ENCODE data around the gene ANKRD33B. TPM values are rescaled to one million over a fixed set of nuclear protein-coding genes. Genes with fewer than 3 reads are reported as not detected.
A peak's percentile ranks its signal among the peaks of the same experiment; 100 is the strongest.

The ANKRD33B gene
- total RNA-seq, 4 donors from 2014 or later: 16.7 to 27.0 (median 24.8) TPM

DNA sequence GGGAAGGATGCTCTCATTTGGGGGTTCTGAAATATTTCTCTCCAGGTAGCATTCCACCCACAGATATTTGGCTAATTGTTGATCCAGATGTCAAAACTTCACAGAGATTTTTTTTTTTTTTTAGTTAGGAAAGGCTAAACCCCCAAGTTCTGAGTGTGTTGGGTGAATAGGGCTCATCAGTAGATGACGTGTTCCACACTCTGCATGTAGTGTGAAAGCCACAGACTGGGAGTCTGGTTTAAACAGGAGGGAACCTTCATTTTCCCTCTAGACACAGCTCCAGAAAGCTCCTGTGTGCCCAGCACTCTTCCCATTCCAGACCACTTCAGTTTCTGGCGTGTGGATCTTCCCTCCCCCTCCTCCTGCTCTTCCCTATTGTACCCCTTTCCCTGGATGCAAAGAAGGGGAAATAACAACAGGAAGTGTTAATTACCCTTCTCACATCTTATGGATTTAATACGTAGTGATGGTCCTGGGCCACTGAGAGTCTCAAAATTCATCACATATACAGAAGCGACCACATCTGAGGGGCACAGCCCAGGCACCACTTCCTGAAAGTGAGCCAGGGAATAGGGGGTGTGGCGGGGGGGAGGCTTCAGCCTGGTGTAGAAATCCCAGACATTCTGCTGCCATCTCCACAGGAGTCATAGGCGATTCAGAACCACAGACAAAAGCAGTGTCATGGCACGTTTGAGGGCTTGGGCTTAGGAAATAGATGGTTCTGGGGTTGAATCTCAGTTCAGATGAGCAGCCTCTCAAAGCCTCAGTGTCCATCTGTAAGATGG is 132.1 kb downstream of the ANKRD33B start:
- Histone ChIP-seq H3K27ac (no peak overlapping the region), H3K4me1 (no peaks in the 10 kb centered on the region), H3K4me3 (no peak overlapping the region), H3K36me3 (peaks cover 7% of the 10 kb centered on the region), H3K9me3 (no peaks in the 10 kb centered on the region), H3K27me3 (no peaks in the 10 kb centered on the region)
- no peak for DNase-seq (ENCODE audit: low spot score in 2 of 2)
- TF ChIP-seq EP300 (IDR thresholded peaks at IDR 0.05) (no peak), POLR2A (IDR thresholded peaks at IDR 0.05) (no peak), POLR2AphosphoS5 (IDR thresholded peaks at IDR 0.05) (no peak)
- TF ChIP-seq, protein P1, sequence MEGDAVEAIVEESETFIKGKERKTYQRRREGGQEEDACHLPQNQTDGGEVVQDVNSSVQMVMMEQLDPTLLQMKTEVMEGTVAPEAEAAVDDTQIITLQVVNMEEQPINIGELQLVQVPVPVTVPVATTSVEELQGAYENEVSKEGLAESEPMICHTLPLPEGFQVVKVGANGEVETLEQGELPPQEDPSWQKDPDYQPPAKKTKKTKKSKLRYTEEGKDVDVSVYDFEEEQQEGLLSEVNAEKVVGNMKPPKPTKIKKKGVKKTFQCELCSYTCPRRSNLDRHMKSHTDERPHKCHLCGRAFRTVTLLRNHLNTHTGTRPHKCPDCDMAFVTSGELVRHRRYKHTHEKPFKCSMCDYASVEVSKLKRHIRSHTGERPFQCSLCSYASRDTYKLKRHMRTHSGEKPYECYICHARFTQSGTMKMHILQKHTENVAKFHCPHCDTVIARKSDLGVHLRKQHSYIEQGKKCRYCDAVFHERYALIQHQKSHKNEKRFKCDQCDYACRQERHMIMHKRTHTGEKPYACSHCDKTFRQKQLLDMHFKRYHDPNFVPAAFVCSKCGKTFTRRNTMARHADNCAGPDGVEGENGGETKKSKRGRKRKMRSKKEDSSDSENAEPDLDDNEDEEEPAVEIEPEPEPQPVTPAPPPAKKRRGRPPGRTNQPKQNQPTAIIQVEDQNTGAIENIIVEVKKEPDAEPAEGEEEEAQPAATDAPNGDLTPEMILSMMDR (IDR thresholded peaks at IDR 0.05): no peak
- 81% methylated on average over 7 of the region's 7 CpGs for WGBS

DNA sequence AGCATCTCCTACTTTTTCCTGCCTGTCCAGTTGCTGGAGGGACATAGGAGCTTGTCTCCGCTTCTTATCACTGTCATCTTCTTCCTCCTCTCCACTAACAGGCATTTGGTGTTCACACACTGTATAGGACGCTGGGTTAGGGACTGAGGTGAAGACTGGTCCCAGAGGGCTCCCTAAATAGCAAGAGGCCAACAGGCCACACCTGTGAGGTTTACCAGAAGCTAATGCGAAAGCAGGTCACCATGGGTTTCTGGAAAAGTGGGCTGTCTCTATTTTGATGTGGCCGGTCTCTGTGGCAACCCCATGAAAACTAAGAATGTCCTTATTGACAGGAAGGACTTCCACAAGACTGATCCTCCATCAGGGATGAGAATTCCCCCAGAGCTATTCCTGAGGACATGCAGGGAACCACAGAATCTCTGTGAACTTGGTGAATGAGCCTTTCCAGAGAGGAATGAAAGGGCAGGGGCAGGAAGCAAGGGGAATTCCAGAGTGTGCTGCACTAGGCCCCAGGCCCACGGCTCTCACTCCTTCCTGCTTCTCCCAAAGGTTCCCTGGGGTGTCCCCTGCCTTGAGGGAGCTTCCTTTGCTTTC is 135.5 kb downstream of the ANKRD33B start:
- no peak overlapping the region for H3K27ac ChIP-seq
- no peak overlapping the region for H3K4me3 ChIP-seq
- no peaks in the 10 kb centered on the region for H3K27me3 ChIP-seq
- H3K36me3 ChIP-seq: peaks cover 7% of the 10 kb centered on the region
- WGBS: 99% methylated on average over 5 of the region's 5 CpGs
- H3K4me1 ChIP-seq: peaks cover 27% of the 10 kb centered on the region
- DNase-seq (ENCODE audit: low spot score in 2 of 2): no peak
- no peaks in the 10 kb centered on the region for H3K9me3 ChIP-seq
- TF ChIP-seq, protein P1 (IDR thresholded peaks at IDR 0.05): no peak
- no peak for TF ChIP-seq POLR2A (IDR thresholded peaks at IDR 0.05)
- TF ChIP-seq EP300 (IDR thresholded peaks at IDR 0.05): no peak
- TF ChIP-seq POLR2AphosphoS5 (IDR thresholded peaks at IDR 0.05): no peak

DNA sequence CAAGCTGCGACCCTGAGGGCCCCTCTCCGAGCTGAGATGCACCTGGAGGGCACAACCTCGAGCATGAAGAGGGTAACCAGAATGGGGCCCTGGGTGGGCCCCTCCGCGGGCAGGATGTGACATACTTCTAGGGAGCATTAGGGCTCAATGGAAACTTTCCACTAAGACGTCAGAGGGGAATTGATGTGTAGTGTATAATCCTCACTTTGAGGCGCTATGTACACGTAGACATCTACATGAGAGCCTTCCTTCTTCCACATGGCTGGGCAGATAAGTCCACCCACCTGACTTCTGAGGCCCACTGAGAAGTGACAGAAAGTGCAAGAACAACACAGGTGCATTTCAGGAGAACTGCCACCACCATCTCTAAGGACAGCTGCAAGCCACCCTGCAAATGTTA is 136.1 kb downstream of the ANKRD33B start:
- no peak for DNase-seq (ENCODE audit: low spot score in 2 of 2)
- Histone ChIP-seq H3K27ac (no peak overlapping the region), H3K4me1 (peaks cover 33% of the 10 kb centered on the region), H3K9me3 (no peaks in the 10 kb centered on the region), H3K27me3 (no peaks in the 10 kb centered on the region), H3K36me3 (peaks cover 7% of the 10 kb centered on the region), H3K4me3 (no peak overlapping the region)
- 80% methylated on average over 8 of the region's 8 CpGs for WGBS
- TF ChIP-seq POLR2AphosphoS5 (IDR thresholded peaks at IDR 0.05): no peak
- TF ChIP-seq, protein P1 (IDR thresholded peaks at IDR 0.05): no peak
- no peak for TF ChIP-seq POLR2A (IDR thresholded peaks at IDR 0.05)
- TF ChIP-seq EP300 (IDR thresholded peaks at IDR 0.05): no peak

DNA sequence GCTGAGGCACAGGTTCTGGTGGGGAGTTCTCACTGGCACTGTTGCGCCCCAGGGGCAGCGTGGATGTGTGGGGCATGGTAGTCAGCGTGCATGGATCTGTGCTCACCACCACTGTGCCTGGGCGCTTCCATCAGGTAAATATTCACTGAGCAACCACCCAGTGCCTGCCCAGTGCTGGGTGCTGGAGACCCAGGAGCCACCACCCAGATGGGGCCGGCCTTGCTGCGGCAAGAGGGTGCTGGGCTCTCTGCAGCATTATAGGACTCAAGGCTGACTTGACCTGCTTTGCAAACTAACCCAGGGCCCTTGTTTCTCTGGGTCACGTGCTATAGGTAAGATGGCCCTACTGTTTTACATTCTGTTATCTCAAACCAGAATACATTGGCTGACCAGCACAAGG is 136.6 kb downstream of the ANKRD33B start:
- WGBS: 94% methylated on average over 5 of the region's 7 CpGs
- peaks cover 34% of the 10 kb centered on the region for H3K4me1 ChIP-seq
- no peak for TF ChIP-seq POLR2A (IDR thresholded peaks at IDR 0.05)
- TF ChIP-seq EP300 (IDR thresholded peaks at IDR 0.05): no peak
- TF ChIP-seq, protein P1 (IDR thresholded peaks at IDR 0.05): no peak
- no peak for TF ChIP-seq POLR2AphosphoS5 (IDR thresholded peaks at IDR 0.05)
- no peaks in the 10 kb centered on the region for H3K27me3 ChIP-seq
- no peak overlapping the region for H3K4me3 ChIP-seq
- no peak overlapping the region for H3K27ac ChIP-seq
- peaks cover 7% of the 10 kb centered on the region for H3K36me3 ChIP-seq
- H3K9me3 ChIP-seq: no peaks in the 10 kb centered on the region
- DNase-seq (ENCODE audit: low spot score in 2 of 2): no peak

DNA sequence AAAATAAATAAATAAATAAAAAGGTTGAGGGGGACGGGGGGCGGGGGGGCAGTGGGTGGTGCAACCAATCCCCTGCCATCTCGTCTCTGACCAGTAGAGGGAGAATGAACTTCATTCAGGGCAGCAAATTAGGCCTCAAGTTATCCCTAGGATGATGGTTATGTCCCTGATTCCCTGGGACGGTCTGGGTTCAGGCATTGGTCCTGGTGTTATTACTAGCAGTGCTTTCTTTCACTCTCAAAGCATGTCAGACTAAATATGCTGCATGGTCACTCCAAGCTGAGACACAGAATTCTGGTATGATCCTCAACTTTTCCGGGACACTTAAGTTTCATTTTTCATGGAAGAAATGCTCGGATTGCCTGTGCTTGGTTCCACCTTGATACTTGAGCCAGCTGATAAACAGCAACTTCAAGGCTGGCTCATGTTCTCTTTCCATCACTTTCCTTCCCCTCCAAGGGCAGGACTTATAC is 137.7 kb downstream of the ANKRD33B start:
- peaks cover 36% of the 10 kb centered on the region for H3K4me1 ChIP-seq
- no peaks in the 10 kb centered on the region for H3K27me3 ChIP-seq
- peaks cover 7% of the 10 kb centered on the region for H3K36me3 ChIP-seq
- no peaks in the 10 kb centered on the region for H3K9me3 ChIP-seq
- no peak for DNase-seq (ENCODE audit: low spot score in 2 of 2)
- WGBS: 52% methylated on average over 6 of the region's 6 CpGs
- TF ChIP-seq POLR2AphosphoS5 (IDR thresholded peaks at IDR 0.05) (no peak), POLR2A (IDR thresholded peaks at IDR 0.05) (no peak), EP300 (IDR thresholded peaks at IDR 0.05) (no peak)
- TF ChIP-seq, protein P1 (IDR thresholded peaks at IDR 0.05): peak in 1 of 2 donors; percentile 72
- no peak overlapping the region for H3K27ac ChIP-seq
- H3K4me3 ChIP-seq: no peak overlapping the region

Data from suprapubic skin (tissue), 4 donors.